Renal cortical epithelial cell (primary cell): Measurements from ENCODE around the gene LAIR2. TPM values are rescaled to one million over a fixed set of nuclear protein-coding genes. Genes with fewer than 3 reads are reported as not detected.

Source experiments
- DNase-seq: peaks from one replicate; pipeline ENCODE4 v3.0.0-alpha.2; 2011; ENCODE audit warnings: low read depth
- total RNA-seq: library from RNA; depleted of rRNA; stranded (reverse); fragments of >200 nt; gene quantifications from 2 replicates; pipeline ENCODE4 v1.2.3, GENCODE V29; 2014

The LAIR2 gene
- total RNA-seq, 1 donor from 2014 or later: not detected

- no peak for DNase-seq
Measured at GRCh38 chr19:54534156-54534555, 31.5 kb downstream of the LAIR2 start.

DNA sequence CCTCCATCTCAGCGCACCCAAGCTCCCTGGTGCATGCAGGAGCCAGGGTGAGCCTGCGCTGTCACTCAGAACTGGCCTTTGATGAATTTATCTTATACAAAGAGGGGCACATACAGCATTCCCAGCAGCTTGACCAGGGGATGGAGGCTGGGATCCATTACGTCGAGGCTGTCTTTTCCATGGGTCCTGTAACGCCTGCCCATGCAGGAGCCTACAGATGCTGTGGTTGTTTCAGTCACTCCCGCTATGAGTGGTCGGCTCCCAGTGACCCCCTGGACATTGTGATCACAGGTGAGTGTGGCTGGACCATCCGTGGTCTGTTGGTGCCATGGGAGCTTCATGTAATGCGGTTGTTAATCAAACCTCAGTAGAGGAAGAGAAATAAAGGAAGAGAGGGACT lies 33.0 kb downstream of the LAIR2 start:
- no peak for DNase-seq

GRCh38 chr19:54536956-54537355 lies 34.3 kb downstream of the LAIR2 start:
- no peak for DNase-seq

GRCh38 chr19:54541712-54542111 lies 39.1 kb downstream of the LAIR2 start:
- DNase-seq: no peak

- DNase-seq: no peak
Measured at GRCh38 chr19:54548806-54549205, 46.2 kb downstream of the LAIR2 start.

DNA sequence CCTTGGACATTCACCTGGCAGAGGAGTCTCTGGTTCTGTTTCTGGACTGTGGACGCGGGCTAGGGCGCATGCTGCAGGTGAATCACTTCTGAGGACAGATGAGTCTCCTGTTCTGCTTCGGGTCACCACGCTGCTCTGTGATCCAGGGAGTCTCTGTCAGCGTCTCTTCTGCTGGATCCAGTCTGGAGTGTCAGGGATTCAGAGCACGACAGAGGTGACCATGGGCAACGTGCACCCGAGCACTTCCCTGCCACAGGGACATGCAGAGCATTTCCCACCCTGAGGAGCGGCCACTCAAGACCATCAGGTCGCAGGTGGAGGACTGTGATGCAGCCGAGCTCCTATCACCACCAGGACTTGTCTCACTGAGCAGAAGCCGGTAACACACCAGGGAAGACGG lies 46.6 kb downstream of the LAIR2 start:
- DNase-seq: no peak

DNA sequence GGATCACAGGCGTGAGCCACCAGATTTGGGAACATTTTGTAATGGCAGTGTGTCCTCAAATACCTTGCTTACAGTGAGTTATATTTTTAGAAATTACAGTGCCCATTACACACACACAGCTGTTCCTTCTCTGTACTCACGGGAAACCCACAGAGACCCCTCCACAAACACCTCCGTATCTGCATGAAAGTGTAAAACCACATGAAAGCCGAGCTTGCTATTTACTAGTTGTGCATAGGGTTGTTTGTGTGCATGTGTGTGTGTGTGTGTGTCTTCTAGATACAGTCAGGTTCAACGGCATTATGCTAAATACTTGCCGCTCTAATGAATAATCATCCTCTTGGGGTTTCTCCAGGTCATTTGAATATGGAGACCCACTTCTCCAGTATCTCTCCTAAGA lies 48.7 kb downstream of the LAIR2 start:
- no peak for DNase-seq

GRCh38 chr19:54551950-54552912 lies 49.6 kb downstream of the LAIR2 start:
- DNase-seq: no peak

GRCh38 chr19:54552913-54553310 lies 50.3 kb downstream of the LAIR2 start:
- no peak for DNase-seq

GRCh38 chr19:54554006-54554405 lies 51.4 kb downstream of the LAIR2 start:
- DNase-seq: no peak

DNA sequence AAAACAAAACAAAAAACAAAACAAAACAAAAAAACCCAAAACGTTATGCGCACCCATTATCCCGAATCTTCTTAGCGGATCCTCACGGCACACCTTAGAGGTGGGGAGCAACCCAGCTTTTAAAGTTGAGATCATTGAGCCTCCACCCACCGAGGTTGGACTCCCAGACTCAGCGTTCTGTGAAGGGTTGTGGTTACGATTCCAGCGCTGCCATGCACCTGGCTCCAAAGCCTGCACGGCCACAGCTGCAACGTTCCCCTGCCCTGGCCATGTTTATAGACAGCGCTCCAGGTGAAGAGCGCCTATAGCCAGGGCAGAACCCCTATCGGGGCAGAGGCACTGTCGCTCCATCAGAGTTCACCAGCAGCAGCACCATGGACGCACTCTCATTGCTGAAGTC lies 52.3 kb downstream of the LAIR2 start:
- no peak for DNase-seq

DNA sequence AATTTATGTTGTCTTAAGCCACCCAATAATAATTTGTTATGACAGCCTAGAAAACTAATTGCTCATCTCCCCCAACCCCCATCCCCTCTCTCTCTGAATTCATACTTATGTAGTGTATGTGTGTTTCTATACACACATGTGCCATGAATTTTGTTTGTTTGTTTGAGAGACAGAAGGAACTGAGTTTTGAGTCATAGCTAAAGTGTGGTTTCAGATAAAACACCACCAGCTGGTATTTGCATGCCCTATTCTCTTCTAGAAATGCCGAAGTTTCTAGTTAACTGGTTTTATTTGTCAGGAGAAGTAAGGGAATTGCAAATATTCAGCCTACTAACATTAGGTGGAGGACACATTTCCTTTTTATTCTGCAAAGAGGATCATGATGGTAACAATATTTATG lies 53.6 kb downstream of the LAIR2 start:
- DNase-seq: no peak

DNA sequence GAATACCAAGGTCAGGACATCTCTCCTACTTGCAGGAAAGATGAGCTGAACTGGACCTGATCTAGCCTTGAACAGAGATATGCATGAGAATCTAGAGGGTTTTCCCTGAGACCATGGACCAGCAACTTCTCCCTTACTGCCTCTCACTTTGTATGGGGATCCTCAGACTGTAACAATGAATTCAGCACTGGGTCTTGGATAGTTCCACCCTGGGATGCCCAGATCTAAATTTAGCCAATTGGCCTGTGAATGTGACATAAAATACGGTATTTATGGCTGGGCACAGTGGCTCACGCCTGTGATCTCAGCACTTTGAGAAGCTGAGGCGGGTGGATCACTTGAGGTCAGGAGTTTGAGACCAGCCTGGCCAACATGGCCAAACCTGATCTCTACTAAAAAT lies 55.7 kb downstream of the LAIR2 start:
- DNase-seq: no peak

Other genes starting within 250 kb of the LAIR2 start
- not detected in 2 replicates for gene LILRB5, start 245.6 kb upstream of the LAIR2 start, total RNA-seq
- gene LILRB2, start 221.7 kb upstream of the LAIR2 start, total RNA-seq: not detected in 2 replicates
- not detected in 2 replicates for gene LILRA5, start 189.7 kb upstream of the LAIR2 start, total RNA-seq
- gene LILRA4, start 163.7 kb upstream of the LAIR2 start, total RNA-seq: not detected in 2 replicates
- gene LAIR1, start 137.9 kb upstream of the LAIR2 start, total RNA-seq: not detected in 2 replicates
- gene TTYH1, start 87.4 kb upstream of the LAIR2 start, total RNA-seq: not detected in 2 replicates
- 26.7 and 52.5 TPM in 2 replicates for gene LENG8, start 53.6 kb upstream of the LAIR2 start, total RNA-seq
- gene LENG9, start 39.1 kb upstream of the LAIR2 start, total RNA-seq: 7.7 and 9.6 TPM in 2 replicates
- 4.7 and 26.7 TPM in 2 replicates for gene CDC42EP5, start 29.5 kb upstream of the LAIR2 start, total RNA-seq
- gene LILRA2, start 71.0 kb downstream of the LAIR2 start, total RNA-seq: not detected in 2 replicates
- gene LILRA1, start 90.8 kb downstream of the LAIR2 start, total RNA-seq: not detected in 2 replicates
- not detected in 2 replicates for gene LILRB1, start 127.7 kb downstream of the LAIR2 start, total RNA-seq
- not detected in 2 replicates for gene LILRB4, start 160.2 kb downstream of the LAIR2 start, total RNA-seq
- not detected in 2 replicates for gene KIR3DL3, start 221.6 kb downstream of the LAIR2 start, total RNA-seq
- gene KIR2DL3, start 235.7 kb downstream of the LAIR2 start, total RNA-seq: not detected in 2 replicates